ENCODE measurements around the gene SH3BP5.

Gene SH3BP5

GRCh38 chr3:15261274-15261673, 71.1 kb downstream of the SH3BP5 start:
- no peaks in the 10 kb centered on the region for H3K27me3 ChIP-seq
- peaks cover 22 to 55% (median 48%) of the 10 kb centered on the region in 3 donors for H3K36me3 ChIP-seq
- no peak overlapping the region for H3K4me3 ChIP-seq
- no peaks in the 10 kb centered on the region for H3K9me3 ChIP-seq
- no peak overlapping the region for H3K27ac ChIP-seq
- intact Hi-C loops (cut with DNase I; ENCODE audit: low total_unique reads) = no loop called here
- H3K4me1 ChIP-seq = peaks cover 0 to 26% (median 8%) of the 10 kb centered on the region in 4 donors
- DNase-seq = peak in 1 of 2 donors; percentile 41
- no peak for TF ChIP-seq CTCF (IDR thresholded peaks at IDR 0.05)

- Histone ChIP-seq H3K4me3 (no peak overlapping the region), H3K4me1 (peaks cover 0 to 23% (median 8%) of the 10 kb centered on the region in 4 donors), H3K27me3 (no peaks in the 10 kb centered on the region), H3K9me3 (no peaks in the 10 kb centered on the region), H3K36me3 (peaks cover 29 to 62% (median 55%) of the 10 kb centered on the region in 3 donors), H3K27ac (peak overlapping the region in 1 of 2 donors; percentile 16)
- intact Hi-C loops (cut with DNase I; ENCODE audit: low total_unique reads) = no loop called here
- TF ChIP-seq CTCF (IDR thresholded peaks at IDR 0.05) = no peak
- peak in 1 of 2 donors; percentile 51 for DNase-seq
Observed at GRCh38 chr3:15260531-15260930, 71.9 kb downstream of the SH3BP5 start.

GRCh38 chr3:15258720-15259119, 73.7 kb downstream of the SH3BP5 start:
- Histone ChIP-seq H3K9me3 (no peaks in the 10 kb centered on the region), H3K4me1 (peaks cover 0 to 7% (median under 1%) of the 10 kb centered on the region in 4 donors), H3K27me3 (no peaks in the 10 kb centered on the region), H3K4me3 (no peak overlapping the region), H3K27ac (no peak overlapping the region), H3K36me3 (peaks cover 34 to 77% (median 72%) of the 10 kb centered on the region in 3 donors)
- intact Hi-C loops (cut with DNase I; ENCODE audit: low total_unique reads) = no loop called here
- TF ChIP-seq CTCF (IDR thresholded peaks at IDR 0.05) = no peak
- DNase-seq = peak in 1 of 2 donors; percentile 63

GRCh38 chr3:15256861-15257341, 75.5 kb downstream of the SH3BP5 start:
- H3K36me3 ChIP-seq = peaks cover 51 to 90% (median 85%) of the 10 kb centered on the region in 3 donors
- DNase-seq = no peak
- no peaks in the 10 kb centered on the region for H3K4me1 ChIP-seq
- H3K27ac ChIP-seq = no peak overlapping the region
- TF ChIP-seq CTCF (IDR thresholded peaks at IDR 0.05) = no peak
- no peaks in the 10 kb centered on the region for H3K27me3 ChIP-seq
- no peak overlapping the region for H3K4me3 ChIP-seq
- no peaks in the 10 kb centered on the region for H3K9me3 ChIP-seq
- intact Hi-C loops (cut with DNase I; ENCODE audit: low total_unique reads) = no loop called here

- Histone ChIP-seq H3K27ac (no peak overlapping the region), H3K4me1 (no peaks in the 10 kb centered on the region), H3K4me3 (no peak overlapping the region), H3K36me3 (peaks cover 63 to 96% (median 89%) of the 10 kb centered on the region in 3 donors), H3K27me3 (no peaks in the 10 kb centered on the region), H3K9me3 (no peaks in the 10 kb centered on the region)
- no peak for DNase-seq
- intact Hi-C loops (cut with DNase I; ENCODE audit: low total_unique reads) = no loop called here
- no peak for TF ChIP-seq CTCF (IDR thresholded peaks at IDR 0.05)
Observed at GRCh38 chr3:15255215-15255614, 77.2 kb downstream of the SH3BP5 start.
